Fibroblast of mammary gland (primary cell): ENCODE data around the gene GULP1.
A peak's percentile ranks its signal among the peaks of the same experiment; 100 is the strongest.

Source experiments
- DNase-seq: peaks from one replicate; pipeline ENCODE4 v3.0.0-alpha.2; 2010; ENCODE audit warnings: low read depth
- H3K4me3 ChIP-seq: 2 replicates; pipeline ENCODE4 v1.5.1; 2011; ENCODE audit warnings: low read depth, mild to moderate bottlenecking, low read length, moderate library complexity; ENCODE audit not compliant: control insufficient read depth
- TF ChIP-seq, protein P1 (sequence below): conservative IDR thresholded peaks from 2 replicates; pipeline ENCODE4 v1.5.1; 2011; ENCODE audit warnings: low read depth, low read length, inconsistent platforms; ENCODE audit not compliant: control insufficient read depth, insufficient read depth

Gene GULP1

GRCh38 chr2:188619146-188619545 is 327.5 kb downstream of the GULP1 start:
- H3K4me3 ChIP-seq = no peak overlapping the region
- no peak for DNase-seq
- TF ChIP-seq, protein P1, sequence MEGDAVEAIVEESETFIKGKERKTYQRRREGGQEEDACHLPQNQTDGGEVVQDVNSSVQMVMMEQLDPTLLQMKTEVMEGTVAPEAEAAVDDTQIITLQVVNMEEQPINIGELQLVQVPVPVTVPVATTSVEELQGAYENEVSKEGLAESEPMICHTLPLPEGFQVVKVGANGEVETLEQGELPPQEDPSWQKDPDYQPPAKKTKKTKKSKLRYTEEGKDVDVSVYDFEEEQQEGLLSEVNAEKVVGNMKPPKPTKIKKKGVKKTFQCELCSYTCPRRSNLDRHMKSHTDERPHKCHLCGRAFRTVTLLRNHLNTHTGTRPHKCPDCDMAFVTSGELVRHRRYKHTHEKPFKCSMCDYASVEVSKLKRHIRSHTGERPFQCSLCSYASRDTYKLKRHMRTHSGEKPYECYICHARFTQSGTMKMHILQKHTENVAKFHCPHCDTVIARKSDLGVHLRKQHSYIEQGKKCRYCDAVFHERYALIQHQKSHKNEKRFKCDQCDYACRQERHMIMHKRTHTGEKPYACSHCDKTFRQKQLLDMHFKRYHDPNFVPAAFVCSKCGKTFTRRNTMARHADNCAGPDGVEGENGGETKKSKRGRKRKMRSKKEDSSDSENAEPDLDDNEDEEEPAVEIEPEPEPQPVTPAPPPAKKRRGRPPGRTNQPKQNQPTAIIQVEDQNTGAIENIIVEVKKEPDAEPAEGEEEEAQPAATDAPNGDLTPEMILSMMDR = no peak

GRCh38 chr2:188620916-188621315 is 329.2 kb downstream of the GULP1 start:
- DNase-seq = no peak
- TF ChIP-seq, protein P1 = no peak

DNA sequence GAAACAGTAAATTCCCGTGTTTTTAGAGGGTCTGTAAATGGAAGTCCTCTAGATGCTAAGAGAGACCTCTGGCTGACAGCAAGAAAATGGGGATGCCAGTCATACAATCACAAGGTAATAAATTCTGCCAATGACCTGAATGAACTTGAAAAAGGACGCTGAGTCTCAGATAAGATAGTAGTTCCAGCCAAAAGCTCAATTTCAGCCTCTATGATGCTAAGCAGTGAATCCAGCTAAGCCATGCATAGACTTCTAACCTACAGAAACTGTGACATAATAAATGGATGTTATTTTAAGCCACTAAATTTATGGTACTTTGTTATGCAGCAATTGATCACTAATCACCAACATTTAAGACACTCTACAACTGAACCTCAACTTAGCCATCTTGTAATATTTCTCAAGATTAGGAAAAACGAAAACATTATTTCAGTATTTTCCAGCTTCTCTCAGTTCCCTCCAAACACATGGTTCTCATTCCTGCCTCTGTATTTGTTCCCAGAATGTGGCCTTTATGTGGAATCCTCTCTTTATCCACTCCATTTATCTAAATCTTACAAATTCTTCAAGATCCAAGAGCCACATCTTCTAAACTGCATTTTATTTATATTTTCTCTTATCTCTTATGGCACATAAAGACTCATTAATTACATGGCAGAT is 331.1 kb downstream of the GULP1 start:
- DNase-seq = no peak
- H3K4me3 ChIP-seq = no peak overlapping the region
- TF ChIP-seq, protein P1 = no peak

More at GRCh38 chr2:188620916-188621315, 329.2 kb downstream of the GULP1 start:
- no peak overlapping the region for H3K4me3 ChIP-seq

GRCh38 chr2:188623995-188624643 is 332.4 kb downstream of the GULP1 start:
- TF ChIP-seq, protein P1 = no peak
- DNase-seq = peak; percentile 76
- H3K4me3 ChIP-seq = no peak overlapping the region

DNA sequence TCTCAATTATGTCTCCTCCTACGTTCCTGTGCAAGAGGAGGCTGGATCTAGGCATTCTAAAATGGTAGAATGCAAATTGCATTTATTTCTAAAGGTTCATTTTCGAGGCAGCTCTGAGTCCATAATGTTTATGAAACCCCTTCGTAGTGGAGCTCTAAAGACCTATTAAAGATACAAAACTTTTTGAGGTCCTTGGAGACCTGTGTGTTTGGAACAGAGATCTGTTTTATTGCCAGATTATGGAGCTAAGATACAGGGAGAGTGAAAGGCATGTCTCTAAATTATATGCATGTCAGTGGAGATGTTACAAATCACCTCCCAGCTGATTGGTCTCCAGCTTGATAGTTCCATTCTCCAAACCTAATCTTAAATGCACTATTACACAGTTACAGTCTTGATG is 335.8 kb downstream of the GULP1 start:
- no peak overlapping the region for H3K4me3 ChIP-seq
- TF ChIP-seq, protein P1 = no peak
- DNase-seq = no peak

GRCh38 chr2:188628989-188629752 is 337.5 kb downstream of the GULP1 start:
- DNase-seq = peak; percentile 76
- no peak overlapping the region for H3K4me3 ChIP-seq
- TF ChIP-seq, protein P1 = no peak
